SK-N-SH (cell line): ENCODE measurements around the gene MAP3K3. TPM values are rescaled to one million over a fixed set of nuclear protein-coding genes. Genes with fewer than 3 reads are reported as not detected.

ENCODE experiments used
- CTCF ChIA-PET: fragments of 300-600, 350-600 bp; formaldehyde crosslinking; extraction: SDS; loops from one replicate; lab custom pipeline; 2021; lab: Yijun Ruan, JAX
- POLR2A ChIA-PET: fragments of 350-600 bp; sonication (Branson Sonifier 250); formaldehyde crosslinking; extraction: SDS; loops from one replicate; lab custom pipeline; 2020; ENCODE audit warnings: antibody characterized with exemption, inconsistent platforms; lab: Yijun Ruan, JAX
- DNase-seq: peaks from one replicate; pipeline ENCODE4 v3.0.0; 2012
- H2AFZ ChIP-seq: fragments of 200-600 bp; sonication (generic); 2 replicates; pipeline ENCODE4 v1.8.1; 2016; ENCODE audit warnings: antibody characterized with exemption, mild to moderate bottlenecking, low read depth
- H3F3A ChIP-seq: fragments of 200-600 bp; sonication (generic); replicated peaks from 2 replicates; pipeline ENCODE3; 2016; ENCODE audit warnings: antibody characterized with exemption, mild to moderate bottlenecking; ENCODE audit not compliant: insufficient read depth
- H3K27ac ChIP-seq, 2 experiments: fragments of 200-500 bp in 1 of 2; fragments of 200-600 bp in 1 of 2; sonication (Bioruptor generic) in 1 of 2; sonication (generic), shearing (Covaris generic) in 1 of 2; 2 replicates each; pipeline versions ENCODE4 v1.5.1 to v1.6.1; 2014 to 2016; ENCODE audit warnings: low read depth in 2 of 2, inconsistent platforms in 1 of 2, low read length in 1 of 2, mild to moderate bottlenecking in 1 of 2, mixed read lengths in 1 of 2
- H3K27me3 ChIP-seq: fragments of 200-600 bp; sonication (generic), shearing (Covaris generic); 2 replicates; pipeline ENCODE4 v1.6.1; 2016; ENCODE audit warnings: mixed run types; ENCODE audit not compliant: insufficient read depth
- H3K36me3 ChIP-seq, 2 experiments: fragments of 200-500 bp in 1 of 2; fragments of 200-600 bp in 1 of 2; sonication (Bioruptor generic) in 1 of 2; sonication (generic) in 1 of 2; replicated peaks in 1 of 2; 2 replicates each; pipeline versions ENCODE3 to v1.5.1; 2014 to 2016; ENCODE audit warnings: low read length in 1 of 2, mild to moderate bottlenecking in 1 of 2; ENCODE audit not compliant: insufficient read depth in 2 of 2, control insufficient read depth in 1 of 2
- H3K4me1 ChIP-seq, 2 experiments: fragments of 200-500 bp in 1 of 2; fragments of 200-600 bp in 1 of 2; sonication (Bioruptor generic) in 1 of 2; sonication (generic), shearing (Covaris generic) in 1 of 2; 2 replicates each; pipeline versions ENCODE4 v1.5.1 to v1.6.1; 2014 to 2016; ENCODE audit warnings: low read depth in 1 of 2, low read length in 1 of 2, mixed run types in 1 of 2; ENCODE audit not compliant: insufficient read depth in 2 of 2, control insufficient read depth in 1 of 2
- H3K4me2 ChIP-seq: fragments of 200-600 bp; sonication (generic), shearing (Covaris generic); 2 replicates; pipeline ENCODE4 v1.6.1; 2017; ENCODE audit warnings: mixed run types
- H3K4me3 ChIP-seq, 2 experiments: fragments of 200-500 bp in 1 of 2; fragments of 200-600 bp in 1 of 2; sonication (Bioruptor generic) in 1 of 2; sonication (generic), shearing (Covaris generic) in 1 of 2; 2 replicates each; pipeline versions ENCODE4 v1.5.1 to v1.8.1; 2014 to 2016; ENCODE audit warnings: low read depth in 2 of 2, inconsistent platforms in 1 of 2, low read length in 1 of 2, mild to moderate bottlenecking in 1 of 2, mixed read lengths in 1 of 2, moderate library complexity in 1 of 2
- H3K79me2 ChIP-seq: fragments of 200-600 bp; sonication (generic); 2 replicates; pipeline ENCODE4 v1.8.1; 2017; ENCODE audit warnings: mild to moderate bottlenecking; ENCODE audit not compliant: insufficient read depth
- H3K9ac ChIP-seq: fragments of 200-600 bp; sonication (generic); 2 replicates; pipeline ENCODE4 v1.6.1; 2017; ENCODE audit warnings: mixed run types
- H3K9me2 ChIP-seq: fragments of 200-600 bp; sonication (generic); 2 replicates; pipeline ENCODE4 v1.6.1; 2017; ENCODE audit warnings: mixed run types
- H3K9me3 ChIP-seq: fragments of 200-600 bp; sonication (generic); 2 replicates; pipeline ENCODE4 v1.6.1; 2017; ENCODE audit warnings: mixed run types, mild to moderate bottlenecking, moderate library complexity
- H4K20me1 ChIP-seq: fragments of 200-600 bp; sonication (generic); 2 replicates; pipeline ENCODE4 v1.6.1; 2017; ENCODE audit warnings: mild to moderate bottlenecking, mixed run types; ENCODE audit not compliant: insufficient read depth
- ELF1 ChIP-seq: IDR thresholded peaks from 2 replicates; pipeline ENCODE4 v1.4.0; 2012
- EZH2phosphoT487 ChIP-seq: fragments of 200-600 bp; sonication (generic); IDR thresholded peaks from 2 replicates; pipeline ENCODE4 v1.6.1; 2017; ENCODE audit warnings: low read depth, mixed run types, mild to moderate bottlenecking, antibody characterized with exemption, moderate library complexity, borderline replicate concordance
- GABPA ChIP-seq: IDR thresholded peaks from 2 replicates; pipeline ENCODE4 v1.4.0; 2012; ENCODE audit warnings: low read depth, mild to moderate bottlenecking
- GATA2 ChIP-seq: sonication (generic); formaldehyde crosslinking; IDR thresholded peaks from 2 replicates; pipeline ENCODE4 v1.5.0; 2020; ENCODE audit warnings: mild to moderate bottlenecking, missing genetic modification reagents
- MXI1 ChIP-seq: IDR thresholded peaks from 2 replicates; pipeline ENCODE4 v1.6.1; 2012; ENCODE audit warnings: mild to moderate bottlenecking, low read depth, low read length, improper control_type of control experiment
- NRF1 ChIP-seq: IDR thresholded peaks from 2 replicates; pipeline ENCODE4 v1.6.1; 2012; ENCODE audit warnings: low read depth, mild to moderate bottlenecking, low read length
- PBX3 ChIP-seq: IDR thresholded peaks from 2 replicates; pipeline ENCODE4; 2012
- RAD21 ChIP-seq: IDR thresholded peaks from 2 replicates; pipeline ENCODE4 v1.6.1; 2012; ENCODE audit warnings: mild to moderate bottlenecking, low read length
- RXRA ChIP-seq: IDR thresholded peaks from 2 replicates; pipeline ENCODE4 v1.4.0; 2012; ENCODE audit warnings: low read depth, mild to moderate bottlenecking, borderline replicate concordance
- TAF1 ChIP-seq: IDR thresholded peaks from 2 replicates; pipeline ENCODE4 v1.6.1; 2012; ENCODE audit warnings: low read depth, mild to moderate bottlenecking, low read length, moderate library complexity, borderline replicate concordance
- TCF12 ChIP-seq: IDR thresholded peaks from 2 replicates; pipeline ENCODE4 v1.4.0; 2012
- USF1 ChIP-seq: IDR thresholded peaks from 2 replicates; pipeline ENCODE4 v1.4.0; 2012; ENCODE audit warnings: low read depth, borderline replicate concordance
- USF2 ChIP-seq: fragments of 150-350 bp; IDR thresholded peaks from 2 replicates; pipeline ENCODE4 v1.6.1; 2017; ENCODE audit warnings: antibody characterized with exemption, low read length, low read depth, borderline replicate concordance
- YY1 ChIP-seq: IDR thresholded peaks from 2 replicates; pipeline ENCODE4 v1.4.0; 2012; ENCODE audit warnings: low read depth, mild to moderate bottlenecking
- WGBS: methylation state at CpG from one replicate; pipeline ENCODE4 v1.1.6; 2017; ENCODE audit warnings: low lambda C conversion rate; 5-methylcytosine and 5-hydroxymethylcytosine counted together
- polyA plus RNA-seq, 3 experiments: library from polyadenylated mRNA; depleted of rRNA; stranded (reverse); fragments of >200 nt; gene quantifications; 2 replicates each; pipeline ENCODE4 v1.2.3, GENCODE V29; 2012
- TF ChIP-seq, protein P1 (sequence below): fragments of 200-600 bp; sonication (generic); IDR thresholded peaks from 2 replicates; pipeline ENCODE4 v1.6.1; 2017; ENCODE audit warnings: antibody characterized with exemption, mild to moderate bottlenecking, moderate library complexity
- TF ChIP-seq, protein P2 (sequence below): IDR thresholded peaks from 2 replicates; pipeline ENCODE4 v1.4.0; 2012; ENCODE audit warnings: low read depth, borderline replicate concordance

Gene MAP3K3
- polyA plus RNA-seq, 1 of the 3 experiments (the other 2 are of a cell fraction), result 25.3 TPM

GRCh38 chr17:63657786-63658185 lies 35.6 kb downstream of the MAP3K3 start:
- no peaks in the 10 kb centered on the region for H3K79me2 ChIP-seq
- no peaks in the 10 kb centered on the region for H4K20me1 ChIP-seq
- TF ChIP-seq, protein P1, sequence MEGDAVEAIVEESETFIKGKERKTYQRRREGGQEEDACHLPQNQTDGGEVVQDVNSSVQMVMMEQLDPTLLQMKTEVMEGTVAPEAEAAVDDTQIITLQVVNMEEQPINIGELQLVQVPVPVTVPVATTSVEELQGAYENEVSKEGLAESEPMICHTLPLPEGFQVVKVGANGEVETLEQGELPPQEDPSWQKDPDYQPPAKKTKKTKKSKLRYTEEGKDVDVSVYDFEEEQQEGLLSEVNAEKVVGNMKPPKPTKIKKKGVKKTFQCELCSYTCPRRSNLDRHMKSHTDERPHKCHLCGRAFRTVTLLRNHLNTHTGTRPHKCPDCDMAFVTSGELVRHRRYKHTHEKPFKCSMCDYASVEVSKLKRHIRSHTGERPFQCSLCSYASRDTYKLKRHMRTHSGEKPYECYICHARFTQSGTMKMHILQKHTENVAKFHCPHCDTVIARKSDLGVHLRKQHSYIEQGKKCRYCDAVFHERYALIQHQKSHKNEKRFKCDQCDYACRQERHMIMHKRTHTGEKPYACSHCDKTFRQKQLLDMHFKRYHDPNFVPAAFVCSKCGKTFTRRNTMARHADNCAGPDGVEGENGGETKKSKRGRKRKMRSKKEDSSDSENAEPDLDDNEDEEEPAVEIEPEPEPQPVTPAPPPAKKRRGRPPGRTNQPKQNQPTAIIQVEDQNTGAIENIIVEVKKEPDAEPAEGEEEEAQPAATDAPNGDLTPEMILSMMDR, result no peak
- no peak for TF ChIP-seq ELF1
- no peak for TF ChIP-seq RAD21
- TF ChIP-seq, protein P2, sequence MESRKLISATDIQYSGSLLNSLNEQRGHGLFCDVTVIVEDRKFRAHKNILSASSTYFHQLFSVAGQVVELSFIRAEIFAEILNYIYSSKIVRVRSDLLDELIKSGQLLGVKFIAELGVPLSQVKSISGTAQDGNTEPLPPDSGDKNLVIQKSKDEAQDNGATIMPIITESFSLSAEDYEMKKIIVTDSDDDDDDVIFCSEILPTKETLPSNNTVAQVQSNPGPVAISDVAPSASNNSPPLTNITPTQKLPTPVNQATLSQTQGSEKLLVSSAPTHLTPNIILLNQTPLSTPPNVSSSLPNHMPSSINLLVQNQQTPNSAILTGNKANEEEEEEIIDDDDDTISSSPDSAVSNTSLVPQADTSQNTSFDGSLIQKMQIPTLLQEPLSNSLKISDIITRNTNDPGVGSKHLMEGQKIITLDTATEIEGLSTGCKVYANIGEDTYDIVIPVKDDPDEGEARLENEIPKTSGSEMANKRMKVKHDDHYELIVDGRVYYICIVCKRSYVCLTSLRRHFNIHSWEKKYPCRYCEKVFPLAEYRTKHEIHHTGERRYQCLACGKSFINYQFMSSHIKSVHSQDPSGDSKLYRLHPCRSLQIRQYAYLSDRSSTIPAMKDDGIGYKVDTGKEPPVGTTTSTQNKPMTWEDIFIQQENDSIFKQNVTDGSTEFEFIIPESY, result no peak
- no peak for TF ChIP-seq TAF1
- no peak for TF ChIP-seq PBX3
- TF ChIP-seq EZH2phosphoT487, result no peak
- TF ChIP-seq YY1, result no peak
- TF ChIP-seq USF1, result no peak
- no peak for TF ChIP-seq TCF12
- TF ChIP-seq GATA2 (CRISPR knock-in tag), result no peak
- no peak for TF ChIP-seq GABPA
- TF ChIP-seq USF2, result no peak
- no peak for TF ChIP-seq MXI1
- TF ChIP-seq RXRA, result no peak
- TF ChIP-seq NRF1, result no peak
- TF ChIP-seq, all 33 proteins: peak for 0
- DNase-seq, result no peak
- 91% methylated on average over 3 of the region's 3 CpGs for WGBS
- H3K9me2 ChIP-seq, result no peaks in the 10 kb centered on the region
- no peak overlapping the region for H3K9ac ChIP-seq
- no peak overlapping the region for H3K4me2 ChIP-seq
- no peak overlapping the region for H3K4me3 ChIP-seq
- CTCF ChIA-PET, result interaction anchor here (0.7 to 1.7 kb wide), 3 partner anchors 10 to 43 kb away, joined by 3 to 6 read pairs (median 5); partner anchors contain the start of gene LIMD2
- peaks cover 5 to 60% of the 10 kb centered on the region in 2 experiments for H3K36me3 ChIP-seq
- no peaks in the 10 kb centered on the region for H3K27me3 ChIP-seq
- H3F3A ChIP-seq, result peaks cover 4% of the 10 kb centered on the region
- no peaks in the 10 kb centered on the region for H3K9me3 ChIP-seq
- POLR2A ChIA-PET, result no interaction called here
- no peak overlapping the region for H2AFZ ChIP-seq
- H3K27ac ChIP-seq, result no peak overlapping the region; a peak in 1 of 4 replicates
- no peaks in the 10 kb centered on the region for H3K4me1 ChIP-seq
